Femur (tissue), 1 donor: ENCODE data around the gene CDKAL1.
A peak's percentile ranks its signal among the peaks of the same experiment; 100 is the strongest.

Experiments used
- DNase-seq: peaks from one replicate; pipeline ENCODE4 v3.0.0-alpha.2; 2017

The CDKAL1 gene

GRCh38 chr6:20939161-20939775 lies 405.0 kb downstream of the CDKAL1 start:
- DNase-seq, result no peak

GRCh38 chr6:20943040-20943627 lies 408.9 kb downstream of the CDKAL1 start:
- no peak for DNase-seq

GRCh38 chr6:20943922-20944321 lies 409.7 kb downstream of the CDKAL1 start:
- no peak for DNase-seq

- DNase-seq, result no peak
Measured at GRCh38 chr6:20946022-20946421, 411.8 kb downstream of the CDKAL1 start.

GRCh38 chr6:20946890-20947289 lies 412.6 kb downstream of the CDKAL1 start:
- DNase-seq, result no peak

- no peak for DNase-seq
Measured at GRCh38 chr6:20947977-20948376, 413.7 kb downstream of the CDKAL1 start.

- no peak for DNase-seq
Measured at GRCh38 chr6:20948556-20948955, 414.3 kb downstream of the CDKAL1 start.

- no peak for DNase-seq
Measured at GRCh38 chr6:20949138-20949537, 414.9 kb downstream of the CDKAL1 start.

- DNase-seq, result peak; percentile 73
Measured at GRCh38 chr6:20952699-20953474, 418.6 kb downstream of the CDKAL1 start.

- DNase-seq, result no peak
Measured at GRCh38 chr6:20954315-20954714, 420.1 kb downstream of the CDKAL1 start.

GRCh38 chr6:20955131-20955530 lies 420.9 kb downstream of the CDKAL1 start:
- DNase-seq, result no peak

GRCh38 chr6:20955751-20956150 lies 421.5 kb downstream of the CDKAL1 start:
- no peak for DNase-seq

- no peak for DNase-seq
Measured at GRCh38 chr6:20960067-20960466, 425.8 kb downstream of the CDKAL1 start.

- DNase-seq, result no peak
Measured at GRCh38 chr6:20965276-20965675, 431.0 kb downstream of the CDKAL1 start.

GRCh38 chr6:20965915-20966314 lies 431.7 kb downstream of the CDKAL1 start:
- DNase-seq, result no peak

GRCh38 chr6:20969551-20969950 lies 435.3 kb downstream of the CDKAL1 start:
- DNase-seq, result no peak

GRCh38 chr6:20976391-20976918 lies 442.2 kb downstream of the CDKAL1 start:
- DNase-seq, result no peak

- no peak for DNase-seq
Measured at GRCh38 chr6:20978151-20978614, 443.9 kb downstream of the CDKAL1 start.

GRCh38 chr6:20979076-20979475 lies 444.8 kb downstream of the CDKAL1 start:
- no peak for DNase-seq

GRCh38 chr6:20983961-20984360 lies 449.7 kb downstream of the CDKAL1 start:
- no peak for DNase-seq

GRCh38 chr6:20985821-20986220 lies 451.6 kb downstream of the CDKAL1 start:
- DNase-seq, result no peak

GRCh38 chr6:20991910-20992309 lies 457.7 kb downstream of the CDKAL1 start:
- no peak for DNase-seq

GRCh38 chr6:20996099-20996498 lies 461.8 kb downstream of the CDKAL1 start:
- no peak for DNase-seq
